Measurements from ENCODE around the gene TRAF7. TPM values are rescaled to one million over a fixed set of nuclear protein-coding genes. Genes with fewer than 3 reads are reported as not detected.

The TRAF7 gene
- total and polyA plus RNA-seq, 2 of the 13 experiments (the other 11 are each of a cell fraction or from before 2014, with no cell fraction given) = 47.9 to 65.6 TPM

DNA sequence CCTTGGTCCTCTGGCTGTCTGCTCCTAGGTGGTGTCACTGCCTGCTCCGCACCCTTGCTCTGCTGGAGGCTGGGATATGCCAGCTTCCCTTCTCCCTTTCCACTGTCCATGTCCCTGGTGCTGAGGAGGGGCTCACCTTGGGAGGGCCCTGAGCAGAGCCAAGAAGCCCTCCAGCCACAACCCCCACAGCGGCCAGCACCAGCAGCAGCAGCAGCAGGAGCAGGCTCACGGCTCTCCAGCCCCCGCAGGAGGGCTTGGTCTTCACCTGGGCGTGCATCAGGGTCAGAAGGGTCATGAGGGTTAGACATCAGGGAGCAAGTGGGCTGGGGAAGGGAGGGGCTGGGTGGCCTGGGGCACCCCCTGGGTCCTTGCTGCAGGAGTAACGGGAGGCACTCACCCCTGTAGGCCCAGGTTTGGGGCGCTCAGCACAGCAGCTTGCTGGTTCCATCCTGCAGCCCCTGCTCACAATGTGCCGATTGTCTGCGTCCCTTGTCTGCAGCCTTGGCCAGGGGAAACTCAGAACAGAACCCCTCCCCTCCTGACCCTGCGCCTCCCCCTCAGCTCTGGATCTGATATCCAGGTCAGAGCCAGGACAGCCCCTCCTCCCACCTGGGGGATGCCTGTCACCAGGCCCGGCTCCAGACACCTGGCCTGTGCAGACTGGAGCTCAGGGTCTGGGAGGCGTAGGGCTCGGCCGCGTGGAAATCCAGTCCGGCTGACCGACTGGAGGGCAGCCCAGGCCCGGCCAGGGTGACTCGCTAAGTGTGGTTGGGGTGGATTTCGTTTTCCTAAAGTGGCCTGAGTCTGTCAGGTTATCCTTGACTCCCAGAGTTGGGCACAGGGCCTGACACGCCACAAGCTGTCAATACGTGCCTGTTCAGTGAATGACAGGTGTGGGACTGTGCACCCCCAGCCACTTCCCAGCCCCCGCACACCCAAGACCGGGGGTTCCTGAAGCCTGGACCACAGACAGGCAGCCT lies 55.1 kb downstream of the TRAF7 start, which contains the start of gene BRICD5 (continued):
- TF ChIP-seq, protein P1, sequence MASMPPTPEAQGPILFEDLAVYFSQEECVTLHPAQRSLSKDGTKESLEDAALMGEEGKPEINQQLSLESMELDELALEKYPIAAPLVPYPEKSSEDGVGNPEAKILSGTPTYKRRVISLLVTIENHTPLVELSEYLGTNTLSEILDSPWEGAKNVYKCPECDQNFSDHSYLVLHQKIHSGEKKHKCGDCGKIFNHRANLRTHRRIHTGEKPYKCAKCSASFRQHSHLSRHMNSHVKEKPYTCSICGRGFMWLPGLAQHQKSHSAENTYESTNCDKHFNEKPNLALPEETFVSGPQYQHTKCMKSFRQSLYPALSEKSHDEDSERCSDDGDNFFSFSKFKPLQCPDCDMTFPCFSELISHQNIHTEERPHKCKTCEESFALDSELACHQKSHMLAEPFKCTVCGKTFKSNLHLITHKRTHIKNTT (CRISPR knock-in tag; IDR thresholded peaks at IDR 0.05) = no peak
- no peak for TF ChIP-seq IRF2 (CRISPR knock-in tag; IDR thresholded peaks at IDR 0.05)
- TF ChIP-seq ZFP1 (CRISPR knock-in tag; IDR thresholded peaks at IDR 0.05) = no peak
- TF ChIP-seq, protein P2, sequence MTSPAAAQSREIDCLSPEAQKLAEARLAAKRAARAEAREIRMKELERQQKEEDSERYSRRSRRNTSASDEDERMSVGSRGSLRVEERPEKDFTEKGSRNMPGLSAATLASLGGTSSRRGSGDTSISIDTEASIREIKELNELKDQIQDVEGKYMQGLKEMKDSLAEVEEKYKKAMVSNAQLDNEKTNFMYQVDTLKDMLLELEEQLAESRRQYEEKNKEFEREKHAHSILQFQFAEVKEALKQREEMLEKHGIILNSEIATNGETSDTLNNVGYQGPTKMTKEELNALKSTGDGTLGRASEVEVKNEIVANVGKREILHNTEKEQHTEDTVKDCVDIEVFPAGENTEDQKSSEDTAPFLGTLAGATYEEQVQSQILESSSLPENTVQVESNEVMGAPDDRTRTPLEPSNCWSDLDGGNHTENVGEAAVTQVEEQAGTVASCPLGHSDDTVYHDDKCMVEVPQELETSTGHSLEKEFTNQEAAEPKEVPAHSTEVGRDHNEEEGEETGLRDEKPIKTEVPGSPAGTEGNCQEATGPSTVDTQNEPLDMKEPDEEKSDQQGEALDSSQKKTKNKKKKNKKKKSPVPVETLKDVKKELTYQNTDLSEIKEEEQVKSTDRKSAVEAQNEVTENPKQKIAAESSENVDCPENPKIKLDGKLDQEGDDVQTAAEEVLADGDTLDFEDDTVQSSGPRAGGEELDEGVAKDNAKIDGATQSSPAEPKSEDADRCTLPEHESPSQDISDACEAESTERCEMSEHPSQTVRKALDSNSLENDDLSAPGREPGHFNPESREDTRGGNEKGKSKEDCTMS (CRISPR knock-in tag; conservative IDR thresholded peaks at IDR 0.05) = no peak
- TF ChIP-seq TAF1 (CRISPR knock-in tag; IDR thresholded peaks at IDR 0.05) = no peak
- peak; percentile 57 for TF ChIP-seq ZFY (CRISPR knock-in tag; IDR thresholded peaks at IDR 0.05)
- no peak for TF ChIP-seq PAX8 (CRISPR knock-in tag; IDR thresholded peaks at IDR 0.05; ENCODE audit: borderline replicate concordance)
- no peak for TF ChIP-seq ZNF75D (CRISPR knock-in tag; IDR thresholded peaks at IDR 0.05; ENCODE audit: borderline replicate concordance)
- TF ChIP-seq SRSF9 (IDR thresholded peaks at IDR 0.05; ENCODE audit: borderline replicate concordance, insufficient read depth, low read depth, low read length, poor library complexity, severe bottlenecking) = no peak
- TF ChIP-seq EZH2 (conservative IDR thresholded peaks at IDR 0.05; ENCODE audit: low read depth, low read length) = no peak
- TF ChIP-seq ASH2L (IDR thresholded peaks at IDR 0.05; ENCODE audit: insufficient read length, low read depth, low read length) = no peak
- TF ChIP-seq, protein P3, sequence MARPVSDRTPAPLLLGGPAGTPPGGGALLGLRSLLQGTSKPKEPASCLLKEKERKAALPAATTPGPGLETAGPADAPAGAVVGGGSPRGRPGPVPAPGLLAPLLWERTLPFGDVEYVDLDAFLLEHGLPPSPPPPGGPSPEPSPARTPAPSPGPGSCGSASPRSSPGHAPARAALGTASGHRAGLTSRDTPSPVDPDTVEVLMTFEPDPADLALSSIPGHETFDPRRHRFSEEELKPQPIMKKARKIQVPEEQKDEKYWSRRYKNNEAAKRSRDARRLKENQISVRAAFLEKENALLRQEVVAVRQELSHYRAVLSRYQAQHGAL (CRISPR knock-in tag; IDR thresholded peaks at IDR 0.05; ENCODE audit: not compliant biosample characterization) = no peak
- TF ChIP-seq, protein P4, sequence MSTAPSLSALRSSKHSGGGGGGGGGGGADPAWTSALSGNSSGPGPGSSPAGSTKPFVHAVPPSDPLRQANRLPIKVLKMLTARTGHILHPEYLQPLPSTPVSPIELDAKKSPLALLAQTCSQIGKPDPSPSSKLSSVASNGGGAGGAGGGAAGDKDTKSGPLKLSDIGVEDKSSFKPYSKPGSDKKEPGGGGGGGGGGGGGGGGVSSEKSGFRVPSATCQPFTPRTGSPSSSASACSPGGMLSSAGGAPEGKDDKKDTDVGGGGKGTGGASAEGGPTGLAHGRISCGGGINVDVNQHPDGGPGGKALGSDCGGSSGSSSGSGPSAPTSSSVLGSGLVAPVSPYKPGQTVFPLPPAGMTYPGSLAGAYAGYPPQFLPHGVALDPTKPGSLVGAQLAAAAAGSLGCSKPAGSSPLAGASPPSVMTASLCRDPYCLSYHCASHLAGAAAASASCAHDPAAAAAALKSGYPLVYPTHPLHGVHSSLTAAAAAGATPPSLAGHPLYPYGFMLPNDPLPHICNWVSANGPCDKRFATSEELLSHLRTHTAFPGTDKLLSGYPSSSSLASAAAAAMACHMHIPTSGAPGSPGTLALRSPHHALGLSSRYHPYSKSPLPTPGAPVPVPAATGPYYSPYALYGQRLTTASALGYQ (CRISPR knock-in tag; IDR thresholded peaks at IDR 0.05) = no peak
